ENCODE results near the gene CPEB4. TPM values are rescaled to one million over a fixed set of nuclear protein-coding genes. Genes with fewer than 3 reads are reported as not detected.
A peak's percentile ranks its signal among the peaks of the same experiment; 100 is the strongest.

Gene CPEB4
- total and polyA plus RNA-seq, 9 of the 15 experiments (the other 6 are each of a cell fraction or from before 2014, with no cell fraction given): 7.4 to 21.3 (median 12.4) TPM

DNA sequence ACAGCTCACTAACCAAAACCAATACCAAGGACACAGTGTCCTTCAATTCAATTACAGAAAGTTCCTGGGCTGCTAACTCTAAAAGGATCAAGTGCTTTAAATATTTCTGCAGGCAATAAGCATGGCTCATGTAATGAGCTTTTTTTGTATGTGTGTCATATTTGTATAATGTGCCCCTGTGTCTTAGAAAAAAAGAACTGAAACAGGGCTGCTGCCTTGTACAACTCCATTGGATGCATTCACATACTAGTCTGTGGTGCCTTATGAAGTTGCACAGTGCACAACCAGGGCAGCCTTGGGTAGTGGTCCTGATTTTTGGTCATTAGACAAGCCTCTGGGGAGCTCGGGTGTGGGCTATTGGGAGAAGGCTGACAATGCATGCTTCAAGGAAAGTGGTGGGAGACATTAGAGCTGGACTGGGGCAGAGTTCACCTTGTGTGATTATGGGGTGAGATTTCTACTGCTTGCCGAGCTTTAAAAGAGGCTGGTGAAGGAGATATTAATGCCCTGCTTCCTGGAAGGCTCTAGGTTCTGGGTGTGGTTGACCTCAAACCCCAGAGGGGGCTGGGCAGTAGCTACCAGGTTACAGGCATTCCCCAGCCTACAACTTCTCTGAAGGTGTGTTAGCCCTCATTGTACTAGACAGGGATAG lies 3.6 kb upstream of the CPEB4 start (continued):
- TF ChIP-seq PRDM10 (IDR thresholded peaks at IDR 0.05; ENCODE audit: partially characterized antibody) (peak; percentile 12), RAD21 (CRISPR knock-in tag; conservative IDR thresholded peaks at IDR 0.05 in 1 of 2, IDR thresholded peaks at IDR 0.05 in 1 of 2) (peak; percentile 4 to 20; a peak in 1 of 4 replicates), NR2C1 (IDR thresholded peaks at IDR 0.05) (peak; percentile 53), NR2C1 (tag; IDR thresholded peaks at IDR 0.05) (peak; percentile 61; the same call in 1 of the 2 replicates), DACH1 (IDR thresholded peaks at IDR 0.05; ENCODE audit: partially characterized antibody) (peak; percentile 76), FOXJ2 (tag; IDR thresholded peaks at IDR 0.05) (no peak), HDAC3 (IDR thresholded peaks at IDR 0.05; ENCODE audit: borderline replicate concordance, partially characterized antibody) (peak; percentile 39), SREBF2 (CRISPR knock-in tag; IDR thresholded peaks at IDR 0.05) (no peak), SOX6 (IDR thresholded peaks at IDR 0.05) (peak; percentile 17; the same call in 1 of the 2 replicates), CEBPG (CRISPR knock-in tag; IDR thresholded peaks at IDR 0.05) (0 out of 2 replicates have a peak, but pooled peaks have one; percentile 21), CEBPG (tag; conservative IDR thresholded peaks at IDR 0.05 in 1 of 2, IDR thresholded peaks at IDR 0.05 in 1 of 2) (no peak), MTA2 (IDR thresholded peaks at IDR 0.05; ENCODE audit: low read depth) (peak; percentile 11; the same call in 1 of the 2 replicates), CBFB (CRISPR knock-in tag; IDR thresholded peaks at IDR 0.05) (no peak), NBN (IDR thresholded peaks at IDR 0.05; ENCODE audit: low read depth) (0 out of 2 replicates have a peak, but pooled peaks have one; percentile 39), TEAD4 (IDR thresholded peaks at IDR 0.05; ENCODE audit: low read length) (peak; percentile 62; the same call in 1 of the 2 replicates), TEAD4 (CRISPR knock-in tag; IDR thresholded peaks at IDR 0.05; ENCODE audit: borderline replicate concordance) (no peak), HSF4 (CRISPR knock-in tag; IDR thresholded peaks at IDR 0.05; ENCODE audit: borderline replicate concordance) (no peak), TCF3 (CRISPR knock-in tag; IDR thresholded peaks at IDR 0.05) (peak; percentile 78), FIP1L1 (IDR thresholded peaks at IDR 0.05; ENCODE audit: low read depth, low read length, poor library complexity, severe bottlenecking) (no peak), ESRRA (IDR thresholded peaks at IDR 0.05; ENCODE audit: borderline replicate concordance, low read depth) (peak; percentile 59; the same call in 1 of the 2 replicates), HNRNPL (IDR thresholded peaks at IDR 0.05; ENCODE audit: low read depth, low read length) (0 out of 2 replicates have a peak, but pooled peaks have one; percentile 38), HEY1 (CRISPR knock-in tag; IDR thresholded peaks at IDR 0.05; ENCODE audit: borderline replicate concordance) (no peak), STAT5A (IDR thresholded peaks at IDR 0.05; ENCODE audit: borderline replicate concordance, low read length) (peak; percentile 71)
- TF ChIP-seq, protein P1, sequence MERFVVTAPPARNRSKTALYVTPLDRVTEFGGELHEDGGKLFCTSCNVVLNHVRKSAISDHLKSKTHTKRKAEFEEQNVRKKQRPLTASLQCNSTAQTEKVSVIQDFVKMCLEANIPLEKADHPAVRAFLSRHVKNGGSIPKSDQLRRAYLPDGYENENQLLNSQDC (CRISPR knock-in tag; IDR thresholded peaks at IDR 0.05): no peak
- TF ChIP-seq, protein P2, sequence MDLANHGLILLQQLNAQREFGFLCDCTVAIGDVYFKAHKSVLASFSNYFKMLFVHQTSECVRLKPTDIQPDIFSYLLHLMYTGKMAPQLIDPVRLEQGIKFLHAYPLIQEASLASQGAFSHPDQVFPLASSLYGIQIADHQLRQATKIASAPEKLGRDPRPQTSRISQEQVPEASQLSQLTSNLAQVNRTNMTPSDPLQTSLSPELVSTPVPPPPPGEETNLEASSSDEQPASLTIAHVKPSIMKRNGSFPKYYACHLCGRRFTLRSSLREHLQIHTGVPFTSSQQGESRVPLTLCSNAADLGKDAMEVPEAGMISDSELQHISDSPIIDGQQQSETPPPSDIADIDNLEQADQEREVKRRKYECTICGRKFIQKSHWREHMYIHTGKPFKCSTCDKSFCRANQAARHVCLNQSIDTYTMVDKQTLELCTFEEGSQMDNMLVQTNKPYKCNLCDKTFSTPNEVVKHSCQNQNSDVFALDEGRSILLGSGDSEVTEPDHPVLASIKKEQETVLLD (IDR thresholded peaks at IDR 0.05): 0 out of 2 replicates have a peak, but pooled peaks have one; percentile 23
